ENCODE results near the gene DPEP2. TPM values are rescaled to one million over a fixed set of nuclear protein-coding genes. Genes with fewer than 3 reads are reported as not detected.

Gene DPEP2
- total and polyA plus RNA-seq, 8 donors = 0.61 to 5.2 (median 1.7) TPM; not detected in 2

DNA sequence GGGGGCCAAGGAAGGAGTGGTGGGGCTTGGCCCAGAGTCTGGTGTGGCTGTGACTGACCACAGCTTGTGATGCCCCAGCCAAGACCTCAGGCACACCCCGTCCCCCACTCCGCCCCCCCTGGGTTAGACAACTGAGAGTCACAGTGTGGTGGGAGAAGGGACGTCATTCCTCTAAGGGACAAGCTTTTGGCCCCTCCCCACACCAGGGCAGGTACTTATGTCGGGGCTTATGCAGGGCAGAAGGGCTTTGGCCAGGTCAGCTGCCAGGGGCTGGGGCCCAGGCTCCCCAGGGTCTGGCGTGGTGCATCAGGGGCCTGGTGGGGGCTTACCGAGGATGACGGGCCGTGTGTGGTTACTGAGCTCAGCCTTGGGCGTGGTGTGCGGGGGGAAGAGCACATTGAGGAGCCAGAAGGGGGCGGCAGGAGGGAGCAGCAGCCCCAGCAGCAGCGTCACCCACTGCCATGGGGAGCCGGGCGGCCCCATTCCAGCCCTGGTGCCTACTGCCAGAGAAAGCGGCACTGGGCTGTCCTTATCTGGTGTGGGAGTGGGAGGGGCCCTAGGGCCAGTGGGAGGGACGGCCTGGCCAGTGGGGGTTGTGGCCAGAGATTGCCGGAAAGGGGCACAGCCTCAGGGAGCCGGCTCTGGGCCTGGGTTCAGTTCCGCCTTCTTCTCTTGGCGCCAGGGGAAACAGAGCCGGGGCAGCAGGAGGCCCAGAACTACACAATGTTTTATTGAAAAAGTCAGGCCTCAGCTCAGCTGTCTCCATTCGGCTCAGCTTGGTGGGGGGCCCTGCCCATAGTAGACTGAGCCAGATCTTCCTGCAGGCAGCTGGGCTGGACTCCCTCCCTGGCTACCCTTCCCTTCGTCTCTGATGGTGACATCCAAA, 55.4 kb downstream of the DPEP2 start, which contains the start of gene LCAT:
TSS of gene LCAT (minus strand) at position 502 of the 886 bp plus-strand sequence. CDS start at position 483, 19 bp downstream.
- no peaks in the 10 kb centered on the region for H3K9me3 ChIP-seq
- intact Hi-C loops (cut with DNase I; ENCODE audit: low total_unique reads) = no loop called here
- H3K4me1 ChIP-seq = peaks cover 25 to 55% (median 50%) of the 10 kb centered on the region in 4 donors
- H3K36me3 ChIP-seq = peaks cover 41 to 83% (median 67%) of the 10 kb centered on the region in 4 donors
- H3K27me3 ChIP-seq = no peaks in the 10 kb centered on the region
- peak; percentile 68 to 72 for DNase-seq
- H3K27ac ChIP-seq = peak within 1 kb of the TSS; percentile 5 to 82 (median 76)
- H3K4me3 ChIP-seq = peak within 1 kb of the TSS in 2 of 4 donors; percentile 8 to 18
- TF ChIP-seq POLR2A (IDR thresholded peaks at IDR 0.05) (no peak), POLR2AphosphoS5 (IDR thresholded peaks at IDR 0.05) (peak; percentile 38 to 75 (median 57))
- 22 to 55% (median 39%) methylated on average over 22 to 23 of the region's 23 CpGs for WGBS, 5 donors

- no peaks in the 10 kb centered on the region for H3K9me3 ChIP-seq
- peak overlapping the region in 4 of 5 donors; percentile 70 to 82 (median 76) for H3K27ac ChIP-seq
- intact Hi-C loops (cut with DNase I; ENCODE audit: low total_unique reads) = no loop called here
- no peak for DNase-seq
- peaks cover 36 to 77% (median 61%) of the 10 kb centered on the region in 4 donors for H3K36me3 ChIP-seq
- TF ChIP-seq POLR2A (IDR thresholded peaks at IDR 0.05) (no peak), POLR2AphosphoS5 (IDR thresholded peaks at IDR 0.05) (no peak), EP300 (IDR thresholded peaks at IDR 0.05) (no peak)
- TF ChIP-seq, protein P1, sequence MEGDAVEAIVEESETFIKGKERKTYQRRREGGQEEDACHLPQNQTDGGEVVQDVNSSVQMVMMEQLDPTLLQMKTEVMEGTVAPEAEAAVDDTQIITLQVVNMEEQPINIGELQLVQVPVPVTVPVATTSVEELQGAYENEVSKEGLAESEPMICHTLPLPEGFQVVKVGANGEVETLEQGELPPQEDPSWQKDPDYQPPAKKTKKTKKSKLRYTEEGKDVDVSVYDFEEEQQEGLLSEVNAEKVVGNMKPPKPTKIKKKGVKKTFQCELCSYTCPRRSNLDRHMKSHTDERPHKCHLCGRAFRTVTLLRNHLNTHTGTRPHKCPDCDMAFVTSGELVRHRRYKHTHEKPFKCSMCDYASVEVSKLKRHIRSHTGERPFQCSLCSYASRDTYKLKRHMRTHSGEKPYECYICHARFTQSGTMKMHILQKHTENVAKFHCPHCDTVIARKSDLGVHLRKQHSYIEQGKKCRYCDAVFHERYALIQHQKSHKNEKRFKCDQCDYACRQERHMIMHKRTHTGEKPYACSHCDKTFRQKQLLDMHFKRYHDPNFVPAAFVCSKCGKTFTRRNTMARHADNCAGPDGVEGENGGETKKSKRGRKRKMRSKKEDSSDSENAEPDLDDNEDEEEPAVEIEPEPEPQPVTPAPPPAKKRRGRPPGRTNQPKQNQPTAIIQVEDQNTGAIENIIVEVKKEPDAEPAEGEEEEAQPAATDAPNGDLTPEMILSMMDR (IDR thresholded peaks at IDR 0.05) = no peak
- H3K4me3 ChIP-seq = no peak overlapping the region
- H3K27me3 ChIP-seq = no peaks in the 10 kb centered on the region
- 62 to 86% (median 70%) methylated on average over 4 to 6 of the region's 6 CpGs for WGBS, 5 donors
- peaks cover 25 to 55% (median 50%) of the 10 kb centered on the region in 4 donors for H3K4me1 ChIP-seq
Observed at GRCh38 chr16:67943256-67943618, 56.0 kb downstream of the DPEP2 start.

DNA sequence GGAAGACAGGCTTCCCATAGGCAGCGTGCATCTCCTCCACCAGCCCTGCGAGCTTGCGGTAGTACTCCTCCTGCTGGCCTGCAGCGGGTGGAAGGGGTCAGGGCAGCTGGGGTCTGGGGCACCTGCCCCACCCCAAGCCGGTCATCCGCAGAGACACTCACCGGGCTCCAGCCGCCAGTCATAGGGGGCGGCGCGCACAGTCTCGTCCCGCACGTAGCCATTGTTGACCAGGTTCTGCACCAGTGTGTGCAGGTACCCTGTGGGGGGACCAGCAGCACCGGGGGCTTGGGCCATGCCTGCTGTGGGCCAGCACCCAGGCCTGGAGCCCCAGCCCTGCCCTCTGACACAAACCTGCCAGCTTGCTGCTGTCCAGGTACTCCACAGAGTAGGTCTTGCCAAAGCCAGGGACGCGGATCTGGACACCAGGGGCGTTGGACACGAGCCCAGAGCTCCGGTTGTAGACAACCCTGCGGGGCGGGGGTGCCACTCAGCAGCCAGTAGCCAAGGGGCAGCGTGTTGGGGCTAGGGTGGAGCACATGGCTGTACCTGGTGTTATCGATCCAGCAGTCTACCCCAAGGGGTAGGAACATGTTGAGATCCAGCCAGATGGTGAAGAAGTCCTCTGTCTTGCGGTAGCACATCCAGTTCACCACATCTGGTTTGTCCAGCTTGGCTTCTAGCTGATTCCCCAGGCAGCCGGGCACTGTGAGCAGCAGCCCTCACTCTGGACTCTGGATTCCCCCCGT, 56.6 kb downstream of the DPEP2 start:
- TF ChIP-seq, protein P1 (IDR thresholded peaks at IDR 0.05) = no peak
- TF ChIP-seq POLR2A (IDR thresholded peaks at IDR 0.05) (no peak), POLR2AphosphoS5 (IDR thresholded peaks at IDR 0.05) (no peak), EP300 (IDR thresholded peaks at IDR 0.05) (no peak)
- H3K36me3 ChIP-seq = peaks cover 31 to 71% (median 55%) of the 10 kb centered on the region in 4 donors

DNA sequence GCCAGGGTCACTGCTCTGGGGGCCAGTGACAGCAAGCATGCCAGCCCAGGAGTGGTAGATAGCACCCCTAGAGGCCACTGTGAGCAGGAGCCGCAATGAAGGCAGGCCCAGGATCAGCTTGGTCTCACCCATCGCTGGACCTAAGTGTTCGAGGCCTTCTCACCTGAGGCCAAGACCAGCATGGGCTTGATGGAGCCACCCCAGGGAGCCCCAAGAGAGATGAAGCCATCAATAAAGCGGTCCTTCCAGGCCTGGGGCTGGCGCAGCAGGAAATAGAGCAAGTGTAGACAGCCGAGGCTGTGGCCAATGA, 57.1 kb downstream of the DPEP2 start:
- Histone ChIP-seq H3K4me1 (peaks cover 29 to 61% (median 56%) of the 10 kb centered on the region in 4 donors), H3K27ac (peak overlapping the region in 3 of 5 donors; percentile 76 to 82 (median 76)), H3K27me3 (no peaks in the 10 kb centered on the region), H3K4me3 (no peak overlapping the region), H3K9me3 (no peaks in the 10 kb centered on the region), H3K36me3 (peaks cover 26 to 66% (median 50%) of the 10 kb centered on the region in 4 donors)
- intact Hi-C loops (cut with DNase I; ENCODE audit: low total_unique reads) = no loop called here
- DNase-seq = peak in 1 of 2 donors; percentile 65
- TF ChIP-seq, protein P1 (IDR thresholded peaks at IDR 0.05) = peak in 4 of 7 experiments; percentile 24 to 63 (median 40)
- TF ChIP-seq POLR2AphosphoS5 (IDR thresholded peaks at IDR 0.05) = no peak
- WGBS, 5 donors = 69 to 82% (median 76%) methylated on average over 6 of the region's 6 CpGs

More for the DNA sequence above, 56.6 kb downstream of the DPEP2 start:
- H3K4me1 ChIP-seq = peaks cover 25 to 56% (median 51%) of the 10 kb centered on the region in 4 donors
- no peak overlapping the region for H3K4me3 ChIP-seq
- no peaks in the 10 kb centered on the region for H3K27me3 ChIP-seq
- peak overlapping the region in 4 of 5 donors; percentile 70 to 82 (median 76) for H3K27ac ChIP-seq
- intact Hi-C loops (cut with DNase I; ENCODE audit: low total_unique reads) = no loop called here
- 68 to 77% (median 73%) methylated on average over 17 to 27 of the region's 27 CpGs for WGBS, 5 donors
- no peak for DNase-seq
- no peaks in the 10 kb centered on the region for H3K9me3 ChIP-seq

Data from stomach (tissue), 9 donors.